Head of caudate nucleus (tissue), 42 donors: ENCODE data around the gene DIP2C.

Experiments used
- DNase-seq, 42 donors: peaks; one replicate each; pipeline versions ENCODE4 v3.0.0 to v3.0.0-alpha.2; 2020 to 2021; ENCODE audit warnings: mixed read lengths in 7 of 42
- intact Hi-C: fragments of 100-400 bp; cut with DNase I; formaldehyde crosslinking; loops from one replicate; pipeline ENCODE4 v1.15.0; 2022

Gene DIP2C

GRCh38 chr10:581776-582330 lies 107.6 kb downstream of the DIP2C start:
- intact Hi-C loops = no loop called here
- DNase-seq = peak in 4 of 42 donors; percentile 15 to 44 (median 38)

DNA sequence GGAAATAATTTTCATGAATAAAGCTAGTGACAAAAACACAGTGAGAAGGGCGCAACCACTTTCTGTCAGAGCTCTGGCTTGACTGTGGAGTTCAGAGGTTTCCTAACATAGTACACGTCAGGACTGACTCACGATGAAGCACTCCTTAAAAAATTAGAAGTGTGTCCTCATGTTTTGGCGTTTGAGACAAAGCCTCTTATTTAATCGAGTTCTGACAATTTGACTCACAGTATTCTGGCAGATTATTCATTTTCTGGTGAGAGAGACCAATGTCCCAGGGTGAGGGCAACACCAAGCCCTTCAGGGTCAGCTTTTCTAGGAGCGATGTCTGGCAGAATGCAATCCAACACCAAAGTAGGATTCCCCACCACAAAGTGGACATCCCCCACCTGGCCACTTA lies 108.7 kb downstream of the DIP2C start:
- intact Hi-C loops = loop anchor here (1.0 kb wide), 1 partner anchor 29 kb away; no protein-coding TSS in a partner anchor
- DNase-seq = peak in 2 of 42 donors; percentile 19 to 22

DNA sequence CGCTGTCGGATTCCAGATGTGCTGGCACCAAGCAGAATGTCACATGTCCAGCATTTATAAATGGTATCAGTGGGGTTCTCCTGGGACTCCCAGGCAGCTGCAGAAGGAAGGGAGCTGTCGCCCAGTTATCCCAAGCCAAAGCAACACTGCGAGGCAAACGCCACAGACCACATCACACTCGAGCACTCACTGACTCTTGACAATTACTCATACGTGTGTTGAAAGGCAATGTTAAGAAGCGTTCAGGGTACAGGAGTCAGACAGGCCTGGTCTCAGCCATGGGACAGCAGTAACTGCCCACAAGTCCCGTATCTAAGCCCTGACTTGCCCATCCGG lies 113.4 kb downstream of the DIP2C start:
- peak in 5 of 42 donors; percentile 15 to 70 (median 38) for DNase-seq
- intact Hi-C loops = no loop called here

GRCh38 chr10:575402-576129 lies 113.9 kb downstream of the DIP2C start:
- DNase-seq = peak in 2 of 42 donors; percentile 11 to 22
- intact Hi-C loops = no loop called here

DNA sequence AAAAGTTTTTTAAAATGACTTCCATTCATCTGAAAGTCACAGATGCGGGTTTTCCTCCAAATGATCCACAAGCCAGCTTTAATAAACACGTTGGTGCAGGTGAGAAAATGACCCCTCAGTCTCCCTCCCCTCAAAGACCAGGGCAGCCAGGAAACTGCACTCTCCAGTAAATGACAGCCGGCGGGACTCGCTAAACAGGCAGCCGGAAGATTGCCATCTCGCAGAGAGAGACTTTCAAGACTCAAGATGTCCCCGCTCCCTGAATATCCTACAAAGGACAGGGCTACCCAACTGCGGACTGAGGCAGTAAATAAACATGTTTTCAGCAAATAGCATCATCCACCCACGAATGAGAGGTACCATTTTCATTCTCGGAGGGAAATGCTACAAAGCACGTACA lies 116.8 kb downstream of the DIP2C start:
- intact Hi-C loops = no loop called here
- DNase-seq = peak in 2 of 42 donors; percentile 15 to 36

DNA sequence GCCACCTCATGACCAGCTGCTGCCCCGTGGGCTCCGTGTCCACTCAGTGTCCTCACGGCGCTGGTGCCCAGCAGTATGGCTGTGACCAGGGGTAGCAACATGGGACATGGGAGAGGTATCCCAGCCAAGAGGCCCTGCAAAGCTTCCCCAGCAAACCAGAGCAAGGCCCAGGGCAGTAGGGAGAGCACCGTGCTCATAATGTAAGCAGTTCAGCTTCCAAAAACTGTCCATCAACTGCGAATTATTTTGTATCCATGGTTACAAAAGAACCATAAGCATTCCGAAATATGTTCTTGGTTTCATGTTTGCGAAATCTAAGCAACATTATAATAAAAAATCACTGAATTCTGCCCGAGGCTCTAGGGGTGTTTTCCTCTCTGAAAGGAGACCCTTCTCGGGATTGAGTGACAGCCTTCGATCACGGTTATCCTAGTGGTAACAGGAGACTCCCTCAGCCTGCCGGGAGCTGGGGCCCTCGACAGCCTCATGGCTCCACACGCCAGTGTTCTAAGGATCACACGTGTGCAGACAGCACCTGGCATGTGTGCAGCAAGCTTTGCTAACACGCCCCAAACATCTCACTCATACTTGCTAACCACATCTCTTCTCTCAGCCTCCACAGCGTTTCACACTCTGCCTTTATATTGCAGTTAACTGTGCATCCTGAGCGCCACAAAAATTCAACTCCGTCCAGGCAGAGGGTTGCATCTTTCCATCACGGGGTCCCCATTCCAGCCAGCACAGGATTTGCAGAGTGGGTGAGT lies 117.6 kb downstream of the DIP2C start:
- intact Hi-C loops = no loop called here
- DNase-seq = peak in 2 of 42 donors; percentile 14 to 32

- DNase-seq = peak in 1 of 42 donors; percentile 27
- intact Hi-C loops = no loop called here
These were observed 118.3 kb downstream of the DIP2C start for GRCh38 chr10:571166-571565.

DNA sequence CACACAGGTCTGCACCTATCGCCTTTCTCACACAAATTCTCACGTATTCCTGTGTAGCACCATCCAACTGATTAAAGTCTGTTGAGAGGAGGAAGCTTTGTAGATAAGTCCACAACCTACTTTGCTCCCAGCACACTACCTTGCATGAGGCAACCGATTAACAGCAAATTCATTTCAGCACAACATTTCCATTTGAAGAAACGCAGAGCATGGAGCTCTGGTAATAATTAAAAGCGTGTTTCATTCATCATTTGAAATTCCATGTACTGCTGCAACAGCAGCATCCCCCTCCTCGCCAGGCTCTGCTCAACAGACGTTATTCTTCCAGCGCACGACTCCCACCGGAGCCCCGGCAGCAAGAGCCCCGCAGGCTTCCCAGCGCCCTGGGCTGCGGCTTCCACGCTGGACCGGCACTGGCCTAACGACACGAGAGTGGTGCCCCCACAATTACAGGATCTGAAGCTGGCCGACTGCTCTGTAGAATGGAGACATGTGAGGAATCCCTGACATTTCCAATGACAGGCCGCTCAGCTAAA lies 118.8 kb downstream of the DIP2C start:
- intact Hi-C loops = no loop called here
- DNase-seq = peak in 1 of 42 donors; percentile 36

- no peak for DNase-seq
- intact Hi-C loops = no loop called here
These were observed 119.4 kb downstream of the DIP2C start for GRCh38 chr10:569961-570627.

DNA sequence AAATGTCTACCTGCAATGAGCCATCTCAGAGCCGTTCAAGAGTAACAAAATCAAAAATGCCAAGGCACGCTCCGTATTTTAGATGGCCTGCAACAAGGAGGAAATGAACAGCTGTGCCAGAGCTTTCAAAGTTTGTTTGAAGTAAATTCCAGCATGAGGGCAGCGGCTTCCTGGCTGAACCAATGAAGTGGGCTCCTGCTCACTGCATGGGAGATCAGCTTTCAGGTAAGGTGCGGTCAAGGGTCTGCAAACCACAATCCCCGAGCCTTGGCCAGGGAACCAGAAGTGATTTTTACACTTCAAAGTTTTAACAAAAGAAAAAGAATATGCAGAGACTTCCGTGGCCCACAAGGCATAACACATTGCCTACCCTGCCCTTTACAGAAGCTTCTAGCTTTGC lies 120.6 kb downstream of the DIP2C start:
- peak in 1 of 42 donors; percentile 20 for DNase-seq

DNA sequence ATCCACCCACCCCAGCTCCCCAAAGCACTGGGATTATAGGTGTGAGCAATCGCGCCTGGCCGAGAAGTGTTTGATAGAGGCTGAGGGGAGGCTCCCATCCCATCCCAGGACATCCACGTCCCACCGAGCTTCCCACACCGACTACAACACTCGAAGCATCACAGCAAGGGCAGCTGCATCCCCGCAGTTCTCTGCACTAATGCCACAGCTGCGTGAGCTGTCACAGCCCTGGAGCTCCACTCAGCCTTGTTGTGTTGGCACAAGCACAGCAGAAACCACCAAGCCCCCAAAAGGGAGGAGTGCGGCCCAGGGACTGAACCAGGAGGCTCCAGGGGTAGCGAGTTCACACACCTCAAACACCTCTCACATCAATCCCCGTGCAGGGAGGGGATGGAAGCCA lies 121.6 kb downstream of the DIP2C start:
- intact Hi-C loops = no loop called here
- peak in 1 of 42 donors; percentile 37 for DNase-seq

More for the DNA sequence above, 120.6 kb downstream of the DIP2C start:
- intact Hi-C loops = no loop called here

DNA sequence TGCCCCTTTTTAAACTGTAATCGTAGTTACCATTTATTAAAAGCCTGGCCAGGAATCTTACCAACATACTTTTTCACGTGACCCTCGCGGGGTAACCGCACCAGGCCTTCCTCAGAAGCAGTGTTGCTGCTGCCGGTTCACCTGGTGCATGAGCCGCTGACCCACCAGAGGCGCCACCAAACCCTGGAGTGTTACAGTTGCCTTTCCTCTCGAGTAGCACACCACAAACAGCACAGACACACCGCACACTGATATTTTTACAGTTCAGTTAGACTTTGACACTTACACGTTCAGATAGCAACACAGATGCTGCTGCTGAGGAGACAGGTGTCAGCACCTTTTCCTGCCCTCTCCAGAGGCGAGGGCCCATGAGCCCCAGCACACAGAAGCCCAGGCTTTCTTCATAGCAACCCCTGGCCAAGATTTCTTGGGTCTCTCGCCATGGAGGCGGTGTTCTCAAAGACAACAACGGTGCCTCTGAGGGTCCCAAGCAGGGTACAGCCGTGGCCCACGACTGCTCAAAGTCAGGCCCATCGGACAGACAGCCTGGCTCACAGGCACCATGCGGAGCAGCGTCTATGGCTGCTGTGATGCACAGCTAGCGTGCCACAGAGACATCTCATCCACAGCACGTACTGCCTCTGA lies 123.1 kb downstream of the DIP2C start:
- intact Hi-C loops = no loop called here
- DNase-seq = peak in 3 of 42 donors; percentile 4 to 28 (median 9)

DNA sequence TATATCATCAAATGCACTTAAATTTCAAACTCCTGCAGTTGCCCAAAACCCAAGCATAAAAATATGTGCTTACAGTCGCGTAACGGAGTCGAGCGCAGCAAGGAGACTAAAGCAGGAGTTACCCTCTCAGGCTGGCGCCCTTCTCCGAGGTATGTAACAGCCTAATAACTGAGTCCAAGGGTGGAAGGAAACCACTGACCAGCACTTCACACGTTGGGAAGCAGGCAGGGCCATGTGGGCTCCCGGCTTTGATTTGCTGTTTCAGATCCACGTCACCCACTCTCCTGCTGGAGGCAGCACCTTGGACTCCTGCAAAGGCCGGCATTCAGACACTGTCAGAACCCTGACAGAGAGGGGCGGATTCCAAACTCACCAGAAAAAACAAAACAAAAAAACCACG lies 123.8 kb downstream of the DIP2C start:
- intact Hi-C loops = no loop called here
- peak in 3 of 42 donors; percentile 9 to 23 (median 10) for DNase-seq

DNA sequence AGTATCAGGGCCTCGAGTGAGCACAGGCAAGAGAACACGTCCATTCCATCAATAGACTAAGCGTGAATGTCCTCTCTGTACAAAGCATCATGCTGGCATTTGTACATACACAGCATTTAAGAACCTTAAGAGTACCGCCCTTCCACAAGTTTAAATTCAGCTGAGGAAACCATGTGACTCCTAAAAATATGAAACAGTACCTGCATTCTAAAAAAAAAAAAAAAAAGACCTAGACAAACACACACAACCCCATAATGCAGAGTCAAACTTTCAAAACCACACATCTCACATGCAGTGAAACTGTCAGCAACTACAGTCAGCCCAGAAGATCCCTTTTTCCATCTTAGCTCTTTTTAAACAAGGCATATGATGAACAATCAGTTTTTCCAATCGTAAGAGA lies 124.3 kb downstream of the DIP2C start:
- no peak for DNase-seq
- intact Hi-C loops = no loop called here

DNA sequence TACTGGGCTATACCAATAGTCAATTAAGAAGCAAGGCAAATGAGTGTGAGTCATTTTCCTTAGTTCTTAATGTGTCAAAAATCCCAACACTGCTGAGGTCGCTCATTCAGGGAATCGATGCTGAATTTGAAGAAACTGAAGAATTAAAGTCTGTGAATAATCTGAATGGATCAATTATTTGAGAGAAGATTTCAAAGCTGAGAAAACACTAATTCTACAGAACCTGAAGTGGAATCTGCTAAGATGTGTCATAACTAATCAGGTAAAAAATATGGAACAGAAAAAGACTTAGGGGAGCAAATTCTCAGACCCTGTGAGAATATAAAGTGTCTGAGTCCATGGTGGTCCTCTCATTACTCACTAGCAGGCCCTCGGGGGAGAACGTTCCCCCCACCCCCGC lies 125.6 kb downstream of the DIP2C start:
- intact Hi-C loops = no loop called here

GRCh38 chr10:562142-562541 lies 127.3 kb downstream of the DIP2C start:
- DNase-seq = no peak
- intact Hi-C loops = no loop called here

More for the DNA sequence above, 125.6 kb downstream of the DIP2C start:
- DNase-seq = no peak

GRCh38 chr10:561721-562120 lies 127.7 kb downstream of the DIP2C start:
- DNase-seq = peak in 1 of 42 donors; percentile 11
- intact Hi-C loops = no loop called here

DNA sequence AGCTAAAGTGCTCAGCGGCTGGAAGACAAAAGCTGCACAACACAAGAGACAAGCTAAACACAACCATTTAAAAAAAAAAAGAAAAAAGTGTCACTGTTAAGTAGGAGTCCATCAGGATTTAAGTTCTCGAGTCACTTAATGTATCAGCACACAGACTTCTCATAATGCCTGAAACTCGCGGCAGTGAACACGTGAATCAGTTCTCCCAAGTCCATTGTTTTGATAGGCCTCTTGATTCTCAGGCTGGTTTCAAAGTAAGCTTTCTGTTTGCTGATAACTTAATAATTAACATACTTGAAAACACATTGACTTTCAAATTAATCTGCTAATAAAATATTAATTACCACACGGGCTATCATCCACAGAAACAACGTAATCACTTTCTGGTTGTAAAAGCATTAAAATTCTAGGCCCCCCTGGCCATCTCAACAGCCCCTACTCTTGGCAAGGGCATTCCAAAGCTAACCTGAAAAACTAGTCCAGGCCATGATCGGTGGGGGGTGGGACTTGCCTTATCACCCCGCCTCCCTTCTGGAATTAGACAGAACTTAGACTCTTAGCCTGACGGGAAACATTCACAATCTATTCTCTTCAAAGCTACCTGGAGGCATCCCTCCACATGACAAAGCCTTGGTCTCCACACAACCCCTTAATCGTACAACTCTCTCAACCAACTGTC lies 129.0 kb downstream of the DIP2C start:
- intact Hi-C loops = no loop called here
- peak in 2 of 42 donors; percentile 8 to 18 for DNase-seq

- DNase-seq = no peak
- intact Hi-C loops = no loop called here
These were observed 129.8 kb downstream of the DIP2C start for GRCh38 chr10:559767-560047.
